ENCODE results near the gene COQ8B.

Gene COQ8B

GRCh38 chr19:40693896-40694295 lies 22.8 kb downstream of the COQ8B start:
- no peaks in the 10 kb centered on the region for H3K9me3 ChIP-seq (ENCODE audit: control insufficient read depth, insufficient read depth, low read length)
- no peak overlapping the region for H3K27ac ChIP-seq (ENCODE audit: low read depth, low read length)
- TF ChIP-seq, protein P1, sequence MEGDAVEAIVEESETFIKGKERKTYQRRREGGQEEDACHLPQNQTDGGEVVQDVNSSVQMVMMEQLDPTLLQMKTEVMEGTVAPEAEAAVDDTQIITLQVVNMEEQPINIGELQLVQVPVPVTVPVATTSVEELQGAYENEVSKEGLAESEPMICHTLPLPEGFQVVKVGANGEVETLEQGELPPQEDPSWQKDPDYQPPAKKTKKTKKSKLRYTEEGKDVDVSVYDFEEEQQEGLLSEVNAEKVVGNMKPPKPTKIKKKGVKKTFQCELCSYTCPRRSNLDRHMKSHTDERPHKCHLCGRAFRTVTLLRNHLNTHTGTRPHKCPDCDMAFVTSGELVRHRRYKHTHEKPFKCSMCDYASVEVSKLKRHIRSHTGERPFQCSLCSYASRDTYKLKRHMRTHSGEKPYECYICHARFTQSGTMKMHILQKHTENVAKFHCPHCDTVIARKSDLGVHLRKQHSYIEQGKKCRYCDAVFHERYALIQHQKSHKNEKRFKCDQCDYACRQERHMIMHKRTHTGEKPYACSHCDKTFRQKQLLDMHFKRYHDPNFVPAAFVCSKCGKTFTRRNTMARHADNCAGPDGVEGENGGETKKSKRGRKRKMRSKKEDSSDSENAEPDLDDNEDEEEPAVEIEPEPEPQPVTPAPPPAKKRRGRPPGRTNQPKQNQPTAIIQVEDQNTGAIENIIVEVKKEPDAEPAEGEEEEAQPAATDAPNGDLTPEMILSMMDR (IDR thresholded peaks at IDR 0.05; ENCODE audit: low read depth, low read length, poor library complexity, severe bottlenecking) = no peak
- TF ChIP-seq EZH2phosphoT487 (IDR thresholded peaks at IDR 0.05; ENCODE audit: borderline replicate concordance, low read length) = no peak
- H4K20me1 ChIP-seq (ENCODE audit: control insufficient read depth, insufficient read depth, low read depth, low read length) = 0 out of 2 replicates have a peak, but pooled peaks cover 3% of the 10 kb centered on the region
- H3K4me2 ChIP-seq (ENCODE audit: low read length) = no peak overlapping the region
- no peaks in the 10 kb centered on the region for H3K79me2 ChIP-seq (ENCODE audit: control insufficient read depth, low read length)
- H3K4me3 ChIP-seq (ENCODE audit: low read length) = no peak overlapping the region
- no peaks in the 10 kb centered on the region for H3K36me3 ChIP-seq (ENCODE audit: control insufficient read depth, low read length)
- no peaks in the 10 kb centered on the region for H3K27me3 ChIP-seq (ENCODE audit: control insufficient read depth, low read length)
- peaks cover 24% of the 10 kb centered on the region for H3K4me1 ChIP-seq (ENCODE audit: control insufficient read depth, low read length)
- H3K9me2 ChIP-seq (replicated peaks; ENCODE audit: control insufficient read depth, low read length) = no peaks in the 10 kb centered on the region
- H3F3A ChIP-seq (ENCODE audit: control insufficient read depth, insufficient read depth) = no peaks in the 10 kb centered on the region

GRCh38 chr19:40693150-40693788 lies 23.4 kb downstream of the COQ8B start:
- Histone ChIP-seq H4K20me1 (ENCODE audit: control insufficient read depth, insufficient read depth, low read depth, low read length) (0 out of 2 replicates have a peak, but pooled peaks cover 3% of the 10 kb centered on the region), H3K27ac (ENCODE audit: low read depth, low read length) (no peak overlapping the region), H3K27me3 (ENCODE audit: control insufficient read depth, low read length) (no peaks in the 10 kb centered on the region), H3F3A (ENCODE audit: control insufficient read depth, insufficient read depth) (no peaks in the 10 kb centered on the region), H3K36me3 (ENCODE audit: control insufficient read depth, low read length) (no peaks in the 10 kb centered on the region), H3K9me3 (ENCODE audit: control insufficient read depth, insufficient read depth, low read length) (no peaks in the 10 kb centered on the region), H3K4me1 (ENCODE audit: control insufficient read depth, low read length) (peaks cover 24% of the 10 kb centered on the region), H3K9me2 (replicated peaks; ENCODE audit: control insufficient read depth, low read length) (no peaks in the 10 kb centered on the region), H3K4me3 (ENCODE audit: low read length) (no peak overlapping the region), H3K79me2 (ENCODE audit: control insufficient read depth, low read length) (no peaks in the 10 kb centered on the region), H3K4me2 (ENCODE audit: low read length) (no peak overlapping the region)
- TF ChIP-seq EZH2phosphoT487 (IDR thresholded peaks at IDR 0.05; ENCODE audit: borderline replicate concordance, low read length) = no peak
- TF ChIP-seq, protein P1 (IDR thresholded peaks at IDR 0.05; ENCODE audit: low read depth, low read length, poor library complexity, severe bottlenecking) = no peak

DNA sequence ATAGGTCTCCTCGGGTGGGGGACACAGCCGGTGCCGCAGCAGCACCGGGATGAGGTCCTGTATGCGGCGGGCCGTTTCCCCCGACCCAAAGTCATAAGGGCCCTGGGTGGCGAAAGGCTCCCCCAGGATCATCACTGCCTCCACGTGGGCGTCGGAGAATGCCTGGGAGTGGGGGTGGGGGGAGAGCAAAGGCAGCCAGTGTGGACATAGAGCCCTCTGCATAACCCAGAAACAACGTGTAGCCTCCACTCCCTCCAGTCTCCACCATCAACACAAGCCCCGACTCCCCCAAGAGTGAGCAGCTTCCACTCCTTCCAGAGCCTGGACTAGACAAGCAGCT lies 24.5 kb downstream of the COQ8B start:
- Histone ChIP-seq H3K4me3 (ENCODE audit: low read length) (no peak overlapping the region), H3F3A (ENCODE audit: control insufficient read depth, insufficient read depth) (no peaks in the 10 kb centered on the region), H3K4me2 (ENCODE audit: low read length) (no peak overlapping the region), H3K79me2 (ENCODE audit: control insufficient read depth, low read length) (no peaks in the 10 kb centered on the region), H3K27me3 (ENCODE audit: control insufficient read depth, low read length) (no peaks in the 10 kb centered on the region), H3K9me3 (ENCODE audit: control insufficient read depth, insufficient read depth, low read length) (no peaks in the 10 kb centered on the region), H3K27ac (ENCODE audit: low read depth, low read length) (no peak overlapping the region), H3K9me2 (replicated peaks; ENCODE audit: control insufficient read depth, low read length) (no peaks in the 10 kb centered on the region), H3K4me1 (ENCODE audit: control insufficient read depth, low read length) (peaks cover 34% of the 10 kb centered on the region), H3K36me3 (ENCODE audit: control insufficient read depth, low read length) (no peaks in the 10 kb centered on the region), H4K20me1 (ENCODE audit: control insufficient read depth, insufficient read depth, low read depth, low read length) (0 out of 2 replicates have a peak, but pooled peaks cover 3% of the 10 kb centered on the region)
- no peak for TF ChIP-seq EZH2phosphoT487 (IDR thresholded peaks at IDR 0.05; ENCODE audit: borderline replicate concordance, low read length)
- TF ChIP-seq, protein P1 (IDR thresholded peaks at IDR 0.05; ENCODE audit: low read depth, low read length, poor library complexity, severe bottlenecking) = no peak

Data from DOHH2 (cell line).